Common myeloid progenitor, CD34-positive (primary cell): ENCODE measurements around the gene CBFA2T3.

Source experiments
- CTCF ChIA-PET: fragments of 350-600 bp; sonication (Branson Sonifier 250); formaldehyde crosslinking; loops from one replicate; lab custom pipeline; 2021; ENCODE audit warnings: antibody characterized with exemption; lab: Charles Lee
- POLR2A ChIA-PET: fragments of 350-600 bp; sonication (Branson Sonifier 250); formaldehyde crosslinking; loops from one replicate; lab custom pipeline; 2021; ENCODE audit warnings: antibody characterized with exemption; lab: Charles Lee
- DNase-seq, 3 donors: peaks; one replicate each; pipeline versions ENCODE4 v3.0.0 to v3.0.0-alpha.2; 2013
- H3K27ac ChIP-seq, 2 experiments: 1 replicate in 1 of 2; 2 replicates in 1 of 2; pipeline ENCODE4 v1.7.0; 2013; ENCODE audit warnings: inconsistent platforms in 2 of 2, low read length in 2 of 2, mild to moderate bottlenecking in 2 of 2, low read depth in 1 of 2, moderate library complexity in 1 of 2; ENCODE audit not compliant: severe bottlenecking in 2 of 2, insufficient read depth in 1 of 2, poor library complexity in 1 of 2
- H3K27me3 ChIP-seq, 5 experiments: replicated peaks in 2 of 5; 1 replicate in 3 of 5; 2 replicates in 2 of 5; pipeline versions ENCODE4 v1.6.1 to v1.7.0; 2013; ENCODE audit warnings: low read length in 4 of 5, mild to moderate bottlenecking in 2 of 5, moderate library complexity in 2 of 5, inconsistent platforms in 1 of 5; ENCODE audit not compliant: insufficient read depth in 5 of 5, control insufficient read depth in 4 of 5
- H3K36me3 ChIP-seq, 4 experiments: 1 replicate in 2 of 4; 2 replicates in 2 of 4; pipeline versions ENCODE4 v1.6.1 to v1.7.0; 2013; ENCODE audit warnings: low read length in 3 of 4, control low read depth in 1 of 4, mild to moderate bottlenecking in 1 of 4; ENCODE audit not compliant: control insufficient read depth in 4 of 4, insufficient read depth in 4 of 4
- H3K4me1 ChIP-seq, 4 experiments: 1 replicate in 3 of 4; 2 replicates in 1 of 4; pipeline versions ENCODE4 v1.6.1 to v1.7.1; 2013; ENCODE audit warnings: low read length in 3 of 4, mild to moderate bottlenecking in 3 of 4, control low read depth in 1 of 4, inconsistent platforms in 1 of 4, moderate library complexity in 1 of 4; ENCODE audit not compliant: control insufficient read depth in 4 of 4, insufficient read depth in 4 of 4; ENCODE audit errors: control extremely low read depth in 1 of 4
- H3K4me3 ChIP-seq, 7 experiments: 1 replicate in 4 of 7; 2 replicates in 3 of 7; pipeline versions ENCODE4 v1.5.1 to v1.7.0; 2013; ENCODE audit warnings: mild to moderate bottlenecking in 7 of 7, low read length in 6 of 7, moderate library complexity in 6 of 7, inconsistent platforms in 2 of 7, low read depth in 2 of 7, control low read depth in 1 of 7; ENCODE audit not compliant: insufficient read depth in 4 of 7, control insufficient read depth in 1 of 7; ENCODE audit errors: extremely low read depth in 1 of 7
- H3K9me3 ChIP-seq, 5 experiments: 1 replicate in 4 of 5; 2 replicates in 1 of 5; pipeline versions ENCODE4 v1.6.1 to v1.7.1; 2013; ENCODE audit warnings: low read length in 4 of 5, mild to moderate bottlenecking in 2 of 5, inconsistent platforms in 1 of 5, low read depth in 1 of 5, moderate library complexity in 1 of 5; ENCODE audit not compliant: control insufficient read depth in 4 of 5, insufficient read depth in 2 of 5; ENCODE audit errors: control extremely low read depth in 1 of 5
- WGBS: methylation state at CpG from one replicate; pipeline ENCODE4 v1.1.5; 2013; ENCODE audit not compliant: insufficient coverage; 5-methylcytosine and 5-hydroxymethylcytosine counted together

Gene CBFA2T3

GRCh38 chr16:88960516-88960915 lies 16.5 kb downstream of the CBFA2T3 start:
- DNase-seq = no peak
- Histone ChIP-seq H3K27ac (no peak overlapping the region), H3K27me3 (no peaks in the 10 kb centered on the region), H3K4me1 (peaks cover 0 to 58% (median 52%) of the 10 kb centered on the region in 4 experiments), H3K36me3 (peaks cover 2 to 56% (median 29%) of the 10 kb centered on the region in 4 experiments), H3K4me3 (no peak overlapping the region), H3K9me3 (no peaks in the 10 kb centered on the region)
- ChIA-PET CTCF (no interaction called here), POLR2A (no interaction called here)
- WGBS = 96% methylated on average over 3 of the region's 3 CpGs

GRCh38 chr16:88959022-88959421 lies 18.0 kb downstream of the CBFA2T3 start:
- Histone ChIP-seq H3K9me3 (no peaks in the 10 kb centered on the region), H3K4me3 (peak overlapping the region in 3 of 7 experiments; percentile 24 to 51 (median 40)), H3K36me3 (peaks cover 2 to 51% (median 24%) of the 10 kb centered on the region in 4 experiments), H3K27me3 (no peaks in the 10 kb centered on the region), H3K27ac (no peak overlapping the region), H3K4me1 (peaks cover 0 to 56% (median 49%) of the 10 kb centered on the region in 4 experiments)
- DNase-seq = no peak
- CTCF ChIA-PET = interaction anchor here (1.8 to 2.7 kb wide), 3 partner anchors 16 to 139 kb away, joined by 5 to 12 read pairs (median 11); no protein-coding TSS in a partner anchor
- 87% methylated on average over 18 of the region's 18 CpGs for WGBS
- POLR2A ChIA-PET = interaction anchor here (1.0 to 1.4 kb wide), 2 partner anchors 9 to 17 kb away, joined by 3 to 5 read pairs; no protein-coding TSS in a partner anchor

- ChIA-PET POLR2A (interaction anchor here (0.6 to 1.4 kb wide), 4 partner anchors 10 to 26 kb away, joined by 3 to 5 read pairs (median 4); partner anchors contain the start of gene CBFA2T3), CTCF (interaction anchor here (0.6 to 2.8 kb wide), 7 partner anchors 10 to 160 kb away, joined by 3 to 12 read pairs (median 5); no protein-coding TSS in a partner anchor)
- Histone ChIP-seq H3K9me3 (no peaks in the 10 kb centered on the region), H3K4me1 (peaks cover 0 to 49% (median 46%) of the 10 kb centered on the region in 4 experiments), H3K27ac (no peak overlapping the region), H3K4me3 (peak overlapping the region in 5 of 7 experiments; percentile 37 to 59 (median 41)), H3K36me3 (peaks cover 2 to 47% (median 20%) of the 10 kb centered on the region in 4 experiments), H3K27me3 (no peaks in the 10 kb centered on the region)
- peak; percentile 70 to 89 (median 88) for DNase-seq
- WGBS = 1% methylated on average over 24 of the region's 25 CpGs
Measured at GRCh38 chr16:88957887-88958577, 19.0 kb downstream of the CBFA2T3 start.

GRCh38 chr16:88957433-88957767 lies 19.6 kb downstream of the CBFA2T3 start:
- ChIA-PET POLR2A (interaction anchor here (0.9 to 1.4 kb wide), 2 partner anchors 11 to 20 kb away, joined by 4 to 5 read pairs; partner anchors contain the start of gene CBFA2T3), CTCF (interaction anchor here (0.7 to 2.8 kb wide), 5 partner anchors 8 to 141 kb away, joined by 3 to 12 read pairs (median 11); no protein-coding TSS in a partner anchor)
- 64% methylated on average over 9 of the region's 9 CpGs for WGBS
- peaks cover 2 to 40% (median 15%) of the 10 kb centered on the region in 4 experiments for H3K36me3 ChIP-seq
- H3K4me1 ChIP-seq = peaks cover 0 to 44% (median 44%) of the 10 kb centered on the region in 4 experiments
- no peaks in the 10 kb centered on the region for H3K27me3 ChIP-seq
- peak overlapping the region in 3 of 7 experiments; percentile 40 to 59 (median 51) for H3K4me3 ChIP-seq
- DNase-seq = no peak
- H3K9me3 ChIP-seq = no peaks in the 10 kb centered on the region
- H3K27ac ChIP-seq = no peak overlapping the region

DNA sequence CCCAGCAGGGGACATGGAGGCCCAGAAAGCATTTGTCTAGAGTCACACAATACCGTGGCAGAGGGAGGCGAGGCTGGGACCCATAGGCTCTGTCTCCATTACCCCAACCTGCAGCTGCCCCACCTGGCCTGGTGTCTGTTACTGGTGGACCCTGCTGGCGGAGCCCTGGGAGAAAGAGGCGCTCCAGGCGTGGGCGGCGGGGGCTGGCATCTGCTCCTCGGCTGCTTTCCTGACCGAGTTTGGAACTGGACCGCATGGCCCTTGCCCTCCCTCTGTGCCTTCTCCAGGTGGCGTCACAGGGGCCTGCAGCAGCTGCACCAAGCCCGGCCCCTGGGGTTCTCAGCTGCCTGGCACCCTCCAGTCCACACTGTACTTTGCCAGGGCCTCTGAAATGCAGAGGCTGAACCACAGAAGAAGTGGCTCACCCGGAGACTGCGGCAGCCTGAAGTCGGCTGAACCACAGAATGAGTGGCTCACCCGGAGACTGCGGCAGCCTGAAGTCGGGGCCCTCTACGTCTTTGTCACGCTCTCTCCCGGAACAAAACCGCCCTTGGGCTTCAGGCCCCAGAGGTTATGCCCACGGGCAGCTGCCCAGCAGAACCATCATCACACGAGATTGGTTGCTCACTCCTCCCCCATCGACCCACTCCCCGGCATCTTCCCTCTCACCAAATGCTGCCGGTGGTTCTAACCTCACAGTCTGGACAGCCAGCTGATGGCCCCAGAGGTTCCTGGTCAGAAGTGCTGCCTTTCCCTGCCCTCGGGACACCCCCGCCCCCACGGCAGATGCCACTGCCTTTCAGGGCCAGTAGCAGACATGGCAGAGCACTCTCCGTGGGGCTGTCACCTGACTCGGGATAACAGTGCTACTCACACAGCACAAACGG lies 20.2 kb downstream of the CBFA2T3 start:
- CTCF ChIA-PET = interaction anchor here (0.7 to 2.8 kb wide), 4 partner anchors 8 to 143 kb away, joined by 3 to 12 read pairs (median 8); no protein-coding TSS in a partner anchor
- peaks cover 0 to 44% (median 44%) of the 10 kb centered on the region in 4 experiments for H3K4me1 ChIP-seq
- peak overlapping the region in 1 of 7 experiments; percentile 24 for H3K4me3 ChIP-seq
- POLR2A ChIA-PET = no interaction called here
- no peaks in the 10 kb centered on the region for H3K27me3 ChIP-seq
- H3K36me3 ChIP-seq = peaks cover 2 to 39% (median 14%) of the 10 kb centered on the region in 4 experiments
- H3K27ac ChIP-seq = peak overlapping the region in 1 of 2 experiments; percentile 49
- WGBS = 76% methylated on average over 30 of the region's 33 CpGs
- peak in 1 of 3 donors; percentile 47 for DNase-seq
- no peaks in the 10 kb centered on the region for H3K9me3 ChIP-seq

- no peak for DNase-seq
- Histone ChIP-seq H3K27me3 (no peaks in the 10 kb centered on the region), H3K4me1 (peaks cover 0 to 44% (median 44%) of the 10 kb centered on the region in 4 experiments), H3K27ac (peak overlapping the region in 1 of 2 experiments; percentile 49), H3K9me3 (no peaks in the 10 kb centered on the region), H3K36me3 (peaks cover 2 to 44% (median 15%) of the 10 kb centered on the region in 4 experiments), H3K4me3 (no peak overlapping the region)
- 96% methylated on average over 14 of the region's 14 CpGs for WGBS
- ChIA-PET CTCF (interaction anchor here (2.8 kb wide), 1 partner anchor 17 kb away, joined by 12 read pairs; no protein-coding TSS in a partner anchor), POLR2A (no interaction called here)
Measured at GRCh38 chr16:88955906-88956305, 21.1 kb downstream of the CBFA2T3 start.
